K562 (cell line): ENCODE data around the gene CTSW.

Experiments used
- SRSF7 ChIP-seq: fragments of 200-400 bp; formaldehyde crosslinking; optimal IDR thresholded peaks from 2 replicates; pipeline ENCODE3; 2017; ENCODE audit warnings: mild to moderate bottlenecking, low read depth, low read length
- ZNF407 ChIP-seq: fragments of 450-650 bp; IDR thresholded peaks from 2 replicates; pipeline ENCODE4 v1.6.1; 2016; ENCODE audit warnings: low read depth

DNA sequence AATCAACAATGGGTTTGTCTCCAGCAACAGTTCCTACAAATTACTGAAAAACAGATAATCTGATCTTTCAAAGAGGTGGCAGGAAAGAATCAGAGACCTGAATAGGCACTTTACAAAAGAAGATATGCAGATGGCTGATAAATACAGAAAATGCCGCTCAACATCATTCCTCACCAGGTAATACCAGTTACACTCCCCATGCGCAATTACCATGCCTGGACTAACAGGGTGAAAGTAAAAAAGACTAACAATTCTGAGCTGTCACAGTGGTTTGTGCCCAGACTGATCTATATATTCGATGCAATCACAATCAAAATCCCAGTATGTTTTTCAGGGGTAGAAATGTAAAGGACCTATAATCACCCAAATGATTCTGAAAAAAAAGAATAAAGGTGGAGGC lies 35.8 kb upstream of the CTSW start:
- no peak for TF ChIP-seq ZNF407
- TF ChIP-seq SRSF7, result no peak
